Epithelial cell of esophagus (primary cell): Measurements from ENCODE around the gene ZCCHC7.
A peak's percentile ranks its signal among the peaks of the same experiment; 100 is the strongest.

Experiments
- DNase-seq: peaks from one replicate; pipeline ENCODE4 v3.0.0; 2010; ENCODE audit warnings: low read depth
- H3K4me3 ChIP-seq: 2 replicates; pipeline ENCODE4 v1.5.1; 2011; ENCODE audit warnings: mild to moderate bottlenecking, low read length, control low read depth
- CTCF ChIP-seq: IDR thresholded peaks from 2 replicates; pipeline ENCODE4 v1.5.1; 2011; ENCODE audit warnings: low read depth, mild to moderate bottlenecking, low read length, control low read depth, inconsistent platforms; ENCODE audit not compliant: insufficient read depth; ENCODE audit errors: missing control alignments

ZCCHC7 gene

GRCh38 chr9:37364136-37364535, 243.8 kb downstream of the ZCCHC7 start:
- H3K4me3 ChIP-seq = no peak overlapping the region
- no peak for TF ChIP-seq CTCF
- DNase-seq = no peak

GRCh38 chr9:37364751-37365360, 244.5 kb downstream of the ZCCHC7 start:
- peak; percentile 16 for DNase-seq
- no peak for TF ChIP-seq CTCF

GRCh38 chr9:37369671-37370070, 249.3 kb downstream of the ZCCHC7 start:
- no peak overlapping the region for H3K4me3 ChIP-seq
- DNase-seq = no peak
- no peak for TF ChIP-seq CTCF

More at GRCh38 chr9:37364751-37365360, 244.5 kb downstream of the ZCCHC7 start:
- no peak overlapping the region for H3K4me3 ChIP-seq

GRCh38 chr9:37370282-37370681, 249.9 kb downstream of the ZCCHC7 start:
- DNase-seq = no peak
- TF ChIP-seq CTCF = no peak

GRCh38 chr9:37370968-37371563, 250.7 kb downstream of the ZCCHC7 start:
- H3K4me3 ChIP-seq = no peak overlapping the region
- no peak for TF ChIP-seq CTCF
- DNase-seq = no peak

More at GRCh38 chr9:37370282-37370681, 249.9 kb downstream of the ZCCHC7 start:
- no peak overlapping the region for H3K4me3 ChIP-seq

GRCh38 chr9:37371565-37372464, 251.4 kb downstream of the ZCCHC7 start:
- DNase-seq = no peak
- no peak for TF ChIP-seq CTCF

More at GRCh38 chr9:37371565-37372464, 251.4 kb downstream of the ZCCHC7 start:
- no peak overlapping the region for H3K4me3 ChIP-seq
